HTR-8/SVneo (cell line): ENCODE measurements around the gene ABCB4.

Experiments
- DNase-seq: peaks from one replicate; pipeline ENCODE4 v3.0.0; 2011; ENCODE audit warnings: low spot score, mixed read lengths; ENCODE audit not compliant: insufficient read length
- FAIRE-seq: peaks from 2 replicates; lab custom pipeline; 2011; peaks lifted over from hg19 to GRCh38; lab: Jason Lieb, UNC

Gene ABCB4

GRCh38 chr7:87364246-87364645 is 111.2 kb downstream of the ABCB4 start:
- DNase-seq = no peak
- no peak for FAIRE-seq

- FAIRE-seq = no peak
- no peak for DNase-seq
Measured at GRCh38 chr7:87363342-87363741, 112.1 kb downstream of the ABCB4 start.

DNA sequence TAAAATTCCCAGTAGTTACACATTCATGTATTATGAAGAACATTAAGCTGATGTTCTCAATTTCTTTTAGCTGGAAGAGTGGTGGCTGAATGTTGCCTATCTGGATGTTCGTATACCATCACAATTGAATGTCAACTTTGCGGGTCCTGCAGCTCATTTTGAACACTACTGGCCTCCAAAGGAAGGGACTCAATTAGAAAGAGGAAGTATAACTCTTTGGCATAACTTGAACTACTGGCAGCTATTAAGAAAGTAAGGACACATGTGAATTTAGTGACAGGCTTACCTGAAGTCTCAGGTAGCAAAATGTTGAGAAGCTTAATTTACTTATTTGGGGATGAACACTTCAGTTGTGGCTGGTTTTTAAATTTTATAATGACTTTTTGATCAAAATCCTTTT is 114.2 kb downstream of the ABCB4 start:
- no peak for DNase-seq
- no peak for FAIRE-seq

DNA sequence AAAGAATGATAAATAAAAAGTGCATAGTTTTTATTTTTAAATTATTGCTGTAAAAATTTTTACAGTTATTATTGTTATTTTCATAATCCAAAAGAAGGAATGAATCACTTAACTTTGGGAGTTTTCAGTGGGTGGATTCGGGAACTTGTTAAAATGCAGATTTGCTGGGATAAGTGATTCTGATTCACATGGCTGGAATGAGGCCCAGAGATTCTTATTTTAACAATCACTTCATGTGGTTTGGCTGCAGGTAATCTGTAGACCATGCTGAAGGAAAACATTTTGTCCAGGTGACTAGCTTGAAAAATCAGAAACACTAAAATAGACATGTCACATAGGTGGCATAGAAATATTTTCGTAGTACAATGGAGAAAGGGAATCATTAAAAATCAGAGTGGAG is 116.1 kb downstream of the ABCB4 start:
- DNase-seq (no peak), FAIRE-seq (no peak)

- no peak for FAIRE-seq
- no peak for DNase-seq
Measured at GRCh38 chr7:87356448-87356847, 119.0 kb downstream of the ABCB4 start.

DNA sequence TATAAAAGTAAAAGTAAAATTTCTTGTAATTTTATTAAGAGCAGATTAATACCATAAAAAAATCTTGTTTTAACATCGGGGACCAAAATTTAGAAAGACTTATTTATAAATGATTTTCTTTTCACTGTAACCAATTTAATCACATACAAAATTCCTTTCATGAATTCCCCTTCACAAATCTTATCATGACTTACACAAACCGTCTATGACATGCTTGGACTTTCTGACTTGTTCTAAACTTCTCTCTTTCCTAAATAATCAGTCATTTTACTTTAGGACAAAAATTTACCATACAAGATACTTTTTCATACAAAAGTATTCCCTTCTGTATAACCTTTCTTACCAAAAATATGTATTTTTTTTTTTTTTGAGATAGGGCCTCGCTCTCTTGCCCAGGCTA is 120.7 kb downstream of the ABCB4 start:
- no peak for FAIRE-seq
- no peak for DNase-seq
